Lower lobe of right lung (tissue), 2 donors: ENCODE measurements around the gene SAMD11. TPM values are rescaled to one million over a fixed set of nuclear protein-coding genes. Genes with fewer than 3 reads are reported as not detected.

Source experiments
- ATAC-seq, 2 donors: fragments of 200-7000 bp; cut with Tn5 transposase; one replicate each; pipeline ENCODE4 v1.9.1; 2020 to 2022; ENCODE audit warnings: mild to moderate bottlenecking in 2 of 2, moderate library complexity in 2 of 2
- DNase-seq: peaks from one replicate; pipeline ENCODE4 v3.0.0-alpha.2; 2020
- H3K27ac ChIP-seq: fragments of 200-600 bp; one replicate; pipeline ENCODE4 v1.8.0; 2022
- H3K27me3 ChIP-seq: fragments of 200-600 bp; one replicate; pipeline ENCODE4 v1.8.0; 2022; ENCODE audit warnings: low read depth
- H3K36me3 ChIP-seq: fragments of 200-600 bp; one replicate; pipeline ENCODE4 v1.8.0; 2022; ENCODE audit warnings: mild to moderate bottlenecking
- H3K4me1 ChIP-seq: fragments of 200-600 bp; one replicate; pipeline ENCODE4 v1.8.0; 2022
- H3K4me3 ChIP-seq: fragments of 200-600 bp; one replicate; pipeline ENCODE4 v1.8.0; 2022; ENCODE audit warnings: mild to moderate bottlenecking
- H3K9me3 ChIP-seq: fragments of 200-600 bp; one replicate; pipeline ENCODE4 v1.8.0; 2022
- intact Hi-C: fragments of 100-400 bp; cut with DNase I; formaldehyde crosslinking; loops from one replicate; pipeline ENCODE4 v1.11.0; 2022
- total RNA-seq: library from RNA; stranded (reverse); fragmentation: NEBNext Ultra II Directional; extraction: Animal tissue kit (Norgen Biotek cat#: 25700); gene quantifications from one replicate; pipeline ENCODE4 v1.2.1, GENCODE V29; 2021
- TF ChIP-seq, protein P1 (sequence below): fragments of 200-600 bp; IDR thresholded peaks from one replicate; pipeline ENCODE4 v1.8.0; 2022; ENCODE audit warnings: antibody characterized with exemption, mild to moderate bottlenecking
- donor health status: DM: no; HTN: yes; CAD: no; lungs with severe emphysema.

Gene SAMD11
- total RNA-seq, 1 donor from 2014 or later = 2.2 TPM

DNA sequence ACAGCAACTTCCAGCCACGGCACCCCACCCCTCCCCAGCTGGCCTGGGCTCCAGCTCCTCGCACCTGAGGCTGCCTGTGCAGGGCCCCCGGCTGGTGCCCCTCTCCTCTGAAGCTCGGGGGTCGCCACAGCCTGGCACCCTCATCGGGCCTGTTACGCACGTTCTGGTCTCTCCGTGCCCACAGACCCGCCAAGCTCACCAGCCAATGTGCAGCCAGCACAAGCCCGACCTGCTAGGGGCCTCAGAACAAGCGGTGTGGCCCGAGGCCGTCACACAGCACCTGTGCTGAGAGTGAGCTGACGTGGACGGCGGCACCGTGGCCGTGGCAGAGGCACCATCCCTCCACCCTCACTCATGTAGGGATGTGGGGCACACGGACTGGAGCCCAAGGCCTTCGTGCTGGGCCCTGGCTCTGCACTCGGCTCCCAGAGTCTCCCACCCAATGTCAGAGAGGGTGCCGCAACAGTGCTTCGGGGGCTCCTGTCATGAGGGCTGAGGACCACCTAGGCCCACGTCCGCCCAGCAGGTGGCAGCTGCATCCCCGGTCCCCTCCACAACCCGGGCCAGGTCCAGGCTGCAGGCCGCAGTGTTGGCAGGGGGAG is 4.4 kb upstream of the SAMD11 start:
- Histone ChIP-seq H3K27ac (no peak overlapping the region), H3K36me3 (no peaks in the 10 kb centered on the region), H3K4me3 (no peak overlapping the region), H3K9me3 (no peaks in the 10 kb centered on the region), H3K4me1 (peaks cover 25% of the 10 kb centered on the region), H3K27me3 (peaks cover 96% of the 10 kb centered on the region)
- no peak for DNase-seq
- TF ChIP-seq, protein P1, sequence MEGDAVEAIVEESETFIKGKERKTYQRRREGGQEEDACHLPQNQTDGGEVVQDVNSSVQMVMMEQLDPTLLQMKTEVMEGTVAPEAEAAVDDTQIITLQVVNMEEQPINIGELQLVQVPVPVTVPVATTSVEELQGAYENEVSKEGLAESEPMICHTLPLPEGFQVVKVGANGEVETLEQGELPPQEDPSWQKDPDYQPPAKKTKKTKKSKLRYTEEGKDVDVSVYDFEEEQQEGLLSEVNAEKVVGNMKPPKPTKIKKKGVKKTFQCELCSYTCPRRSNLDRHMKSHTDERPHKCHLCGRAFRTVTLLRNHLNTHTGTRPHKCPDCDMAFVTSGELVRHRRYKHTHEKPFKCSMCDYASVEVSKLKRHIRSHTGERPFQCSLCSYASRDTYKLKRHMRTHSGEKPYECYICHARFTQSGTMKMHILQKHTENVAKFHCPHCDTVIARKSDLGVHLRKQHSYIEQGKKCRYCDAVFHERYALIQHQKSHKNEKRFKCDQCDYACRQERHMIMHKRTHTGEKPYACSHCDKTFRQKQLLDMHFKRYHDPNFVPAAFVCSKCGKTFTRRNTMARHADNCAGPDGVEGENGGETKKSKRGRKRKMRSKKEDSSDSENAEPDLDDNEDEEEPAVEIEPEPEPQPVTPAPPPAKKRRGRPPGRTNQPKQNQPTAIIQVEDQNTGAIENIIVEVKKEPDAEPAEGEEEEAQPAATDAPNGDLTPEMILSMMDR = no peak
- intact Hi-C loops = no loop called here
- no peak for ATAC-seq

DNA sequence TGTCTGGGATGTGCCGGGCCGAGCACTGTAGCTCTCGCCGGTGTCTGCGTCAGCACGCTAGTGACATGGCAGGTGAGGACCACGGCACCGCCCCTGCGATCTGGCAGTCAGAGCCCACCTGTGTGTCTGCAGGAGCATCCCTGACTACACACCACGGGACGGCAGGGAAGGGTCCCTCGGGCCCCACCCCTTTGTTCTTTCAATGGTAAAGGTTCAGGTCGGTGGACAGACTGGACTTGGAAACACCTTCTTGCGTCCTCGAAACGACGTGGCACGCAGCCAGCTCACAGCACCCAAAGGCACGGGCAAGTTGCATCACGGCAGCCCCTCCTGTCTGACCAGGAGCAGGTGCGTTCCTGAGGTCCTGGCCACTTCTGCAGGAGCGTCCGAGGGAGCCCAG is 3.7 kb upstream of the SAMD11 start:
- DNase-seq = no peak
- no peaks in the 10 kb centered on the region for H3K9me3 ChIP-seq
- no peak overlapping the region for H3K4me3 ChIP-seq
- H3K4me1 ChIP-seq = peaks cover 30% of the 10 kb centered on the region
- intact Hi-C loops = no loop called here
- H3K36me3 ChIP-seq = no peaks in the 10 kb centered on the region
- ATAC-seq = no peak
- peaks cover 96% of the 10 kb centered on the region for H3K27me3 ChIP-seq
- no peak overlapping the region for H3K27ac ChIP-seq
- TF ChIP-seq, protein P1 = no peak

GRCh38 chr1:920521-920920 is 3.2 kb upstream of the SAMD11 start:
- TF ChIP-seq, protein P1 = no peak
- peaks cover 33% of the 10 kb centered on the region for H3K4me1 ChIP-seq

GRCh38 chr1:921011-921837 is 2.5 kb upstream of the SAMD11 start:
- Histone ChIP-seq H3K9me3 (no peaks in the 10 kb centered on the region), H3K4me3 (peak overlapping the region; percentile 6), H3K4me1 (peaks cover 38% of the 10 kb centered on the region), H3K36me3 (no peaks in the 10 kb centered on the region), H3K27ac (no peak overlapping the region), H3K27me3 (peaks cover 93% of the 10 kb centered on the region)
- intact Hi-C loops = no loop called here
- ATAC-seq (peak; percentile 74 to 79), DNase-seq (peak; percentile 69)
- TF ChIP-seq, protein P1 = peak; percentile 48

More at GRCh38 chr1:920521-920920, 3.2 kb upstream of the SAMD11 start:
- Histone ChIP-seq H3K4me3 (peak overlapping the region; percentile 6), H3K9me3 (no peaks in the 10 kb centered on the region), H3K36me3 (no peaks in the 10 kb centered on the region), H3K27ac (no peak overlapping the region), H3K27me3 (peaks cover 93% of the 10 kb centered on the region)
- no peak for ATAC-seq
- no peak for DNase-seq
- intact Hi-C loops = no loop called here

DNA sequence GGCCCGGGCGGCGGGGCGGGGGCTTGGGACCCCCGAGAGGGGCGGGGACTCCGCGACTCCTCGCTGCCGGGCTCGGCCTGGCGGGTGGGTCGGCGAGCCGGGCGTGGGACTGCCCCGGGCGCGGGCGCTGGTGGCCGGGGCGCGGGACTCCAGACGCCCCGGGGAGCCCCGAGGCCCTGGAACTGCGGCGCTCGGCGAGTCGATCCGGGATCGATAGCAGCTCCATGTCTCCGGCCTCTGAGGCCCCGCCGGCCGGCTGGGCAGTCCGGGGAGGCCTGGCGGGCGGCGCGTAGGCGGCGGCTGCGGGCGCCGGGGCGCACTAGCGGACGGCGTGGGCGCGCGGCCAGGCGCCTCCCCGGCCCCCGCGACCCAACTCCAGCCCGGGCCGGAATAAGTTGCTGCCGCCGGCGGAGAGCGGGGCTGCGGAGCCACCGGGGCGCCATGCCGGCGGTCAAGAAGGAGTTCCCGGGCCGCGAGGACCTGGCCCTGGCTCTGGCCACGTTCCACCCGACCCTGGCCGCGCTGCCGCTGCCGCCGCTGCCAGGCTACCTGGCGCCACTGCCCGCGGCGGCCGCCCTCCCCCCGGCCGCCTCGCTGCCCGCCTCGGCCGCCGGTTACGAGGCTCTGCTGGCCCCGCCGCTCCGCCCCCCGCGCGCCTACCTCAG is 400 bp downstream of the SAMD11 start:
- H3K4me1 ChIP-seq = peaks cover 38% of the 10 kb centered on the region
- DNase-seq (no peak), ATAC-seq (no peak)
- H3K36me3 ChIP-seq = no peaks in the 10 kb centered on the region
- H3K27me3 ChIP-seq = peaks cover 80% of the 10 kb centered on the region
- H3K27ac ChIP-seq = no peak overlapping the region
- peak overlapping the region; percentile 53 for H3K4me3 ChIP-seq
- intact Hi-C loops = no loop called here
- TF ChIP-seq, protein P1 = no peak
- no peaks in the 10 kb centered on the region for H3K9me3 ChIP-seq
